Large intestine (tissue), 3 donors: ENCODE measurements around the gene AIP. TPM values are rescaled to one million over a fixed set of nuclear protein-coding genes. Genes with fewer than 3 reads are reported as not detected.
A peak's percentile ranks its signal among the peaks of the same experiment; 100 is the strongest.

Experiments used
- DNase-seq, 2 donors: peaks; one replicate each; pipeline versions ENCODE4 v3.0.0 to v3.0.0-alpha.2; 2013
- H3K27ac ChIP-seq: one replicate; pipeline ENCODE4 v1.5.1; 2013; ENCODE audit warnings: low read length
- H3K27me3 ChIP-seq: 2 replicates; pipeline ENCODE4 v1.6.1; 2013; ENCODE audit warnings: low read length; ENCODE audit not compliant: control insufficient read depth, insufficient read depth
- H3K36me3 ChIP-seq: 2 replicates; pipeline ENCODE4 v1.6.1; 2013; ENCODE audit warnings: low read length; ENCODE audit not compliant: control insufficient read depth, insufficient read depth
- H3K4me1 ChIP-seq: one replicate; pipeline ENCODE4 v1.6.1; 2013; ENCODE audit warnings: low read length; ENCODE audit not compliant: control insufficient read depth, insufficient read depth
- H3K4me3 ChIP-seq: one replicate; pipeline ENCODE4 v1.5.1; 2013; ENCODE audit warnings: low read length
- H3K9me3 ChIP-seq: one replicate; pipeline ENCODE4 v1.6.1; 2013; ENCODE audit warnings: mild to moderate bottlenecking, low read depth, low read length, moderate library complexity; ENCODE audit not compliant: control insufficient read depth
- WGBS: methylation state at CpG from one replicate; pipeline ENCODE4 v1.1.5; 2013; ENCODE audit warnings: low lambda C conversion rate; ENCODE audit not compliant: insufficient coverage; 5-methylcytosine and 5-hydroxymethylcytosine counted together
- polyA plus RNA-seq: library from polyadenylated mRNA; unstranded; fragments of 120-200 nt; gene quantifications from one replicate; pipeline ENCODE4 v1.2.1, GENCODE V29; 2013

AIP gene
- polyA plus RNA-seq, 1 donor: 48.0 TPM

DNA sequence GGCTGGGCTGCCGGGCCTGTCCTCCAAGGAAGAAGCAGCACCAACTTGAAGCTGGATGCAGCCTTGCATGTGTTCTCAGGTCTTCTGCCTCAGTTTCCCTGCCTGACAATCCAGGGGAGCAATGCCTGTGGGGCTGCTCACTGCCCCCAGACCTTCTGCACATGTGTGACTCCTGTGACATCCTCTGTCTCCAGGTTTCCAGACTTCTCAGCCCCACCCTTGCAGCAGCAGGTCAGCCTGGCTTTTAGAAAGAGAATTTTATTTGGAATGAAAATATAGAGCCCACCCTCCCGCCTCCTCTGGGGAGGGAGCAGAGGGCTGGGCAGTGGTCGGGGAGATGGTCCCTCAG is 45.0 kb upstream of the AIP start:
- WGBS: no CpG with 5 or more reads among the region's 3 CpGs
- peaks cover 13% of the 10 kb centered on the region for H3K4me1 ChIP-seq

DNA sequence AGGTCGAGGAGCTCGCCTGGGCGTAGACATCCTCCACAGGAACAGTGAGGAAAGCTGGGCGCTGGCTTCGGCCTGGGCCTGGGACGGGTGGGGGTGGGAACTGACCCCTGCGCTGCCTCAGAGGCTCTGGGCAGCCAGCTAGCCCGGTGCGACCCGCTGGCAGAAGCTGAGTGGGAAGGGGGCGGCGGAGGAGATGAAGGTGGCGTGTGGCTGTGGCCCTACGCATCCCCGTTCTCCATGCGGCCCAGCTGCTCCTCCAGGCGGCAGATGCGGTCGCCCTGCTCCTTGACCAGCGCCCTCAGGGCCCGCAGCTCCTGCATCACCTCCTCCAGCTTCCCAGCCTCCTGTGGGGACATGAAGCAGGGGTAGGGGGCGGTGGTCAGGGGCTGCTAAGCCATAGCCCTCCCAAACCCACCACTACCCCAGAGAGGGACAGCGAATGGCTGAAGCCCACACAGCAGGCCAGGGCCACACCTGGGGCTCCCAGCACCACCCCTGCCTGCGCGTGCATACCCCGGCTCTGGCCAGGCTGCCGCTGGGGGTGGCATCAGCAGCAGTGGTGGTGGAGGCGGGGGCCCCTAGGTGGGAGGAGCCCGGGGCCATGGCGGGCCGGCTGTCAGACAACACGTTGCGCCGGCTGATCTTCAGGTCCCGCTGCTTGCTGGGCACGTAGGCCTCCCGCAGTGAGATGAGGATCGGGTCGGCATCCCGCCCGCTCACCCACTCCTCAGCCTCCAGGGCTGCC is 44.5 kb upstream of the AIP start:
- Histone ChIP-seq H3K36me3 (peaks cover 76% of the 10 kb centered on the region), H3K4me1 (peaks cover 13% of the 10 kb centered on the region), H3K27ac (no peak overlapping the region), H3K27me3 (no peaks in the 10 kb centered on the region), H3K4me3 (no peak overlapping the region), H3K9me3 (no peaks in the 10 kb centered on the region)
- WGBS: no CpG with 5 or more reads among the region's 41 CpGs
- no peak for DNase-seq

More for the DNA sequence above, 45.0 kb upstream of the AIP start:
- no peak overlapping the region for H3K27ac ChIP-seq
- H3K9me3 ChIP-seq: no peaks in the 10 kb centered on the region
- DNase-seq: no peak
- peaks cover 81% of the 10 kb centered on the region for H3K36me3 ChIP-seq
- no peaks in the 10 kb centered on the region for H3K27me3 ChIP-seq
- H3K4me3 ChIP-seq: no peak overlapping the region

DNA sequence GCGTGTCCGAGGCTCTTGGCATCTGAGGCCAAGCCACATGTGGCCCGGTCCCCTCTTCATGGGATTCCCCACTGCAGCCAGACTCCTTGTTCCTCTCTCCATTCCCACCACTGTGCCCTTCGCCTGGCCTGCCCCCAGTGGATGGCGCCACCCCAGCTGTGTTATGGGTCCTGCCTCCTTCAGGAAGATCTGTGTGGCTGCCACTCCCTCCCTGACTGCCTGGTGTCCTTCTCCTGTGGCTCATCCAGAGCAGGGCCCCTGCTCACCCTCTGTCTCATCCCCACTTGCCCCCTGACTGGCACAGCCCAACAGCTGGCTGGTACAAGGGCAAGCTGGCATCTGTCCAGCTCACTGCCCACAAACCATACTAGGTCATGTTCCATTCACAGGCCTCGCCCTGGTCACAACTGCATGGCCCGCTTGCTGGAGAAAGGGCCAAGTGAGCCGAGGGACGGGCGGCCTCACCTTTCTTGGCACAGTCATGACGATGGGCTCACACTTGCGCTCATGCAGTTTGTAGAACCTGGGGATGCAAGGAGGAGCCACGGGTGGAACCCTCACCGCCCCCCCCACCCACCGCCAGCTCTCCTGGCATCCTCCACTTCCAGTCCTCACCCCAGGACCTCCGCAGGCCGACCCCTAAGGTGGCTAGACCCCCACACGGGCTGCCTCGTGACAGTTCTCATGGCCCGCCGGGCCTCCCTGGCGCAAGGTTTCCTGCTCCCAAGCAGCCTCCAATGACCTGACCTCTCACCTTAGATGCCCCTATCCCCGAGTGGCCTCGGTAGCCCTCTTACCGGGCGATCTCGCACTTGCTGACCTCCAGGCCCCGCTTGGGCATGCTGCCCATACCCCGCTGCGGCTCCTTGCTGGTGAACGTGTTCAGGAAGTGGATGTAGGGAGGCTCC is 43.3 kb upstream of the AIP start:
- Histone ChIP-seq H3K4me3 (no peak overlapping the region), H3K27ac (no peak overlapping the region)

GRCh38 chr11:67440229-67441097 is 42.4 kb upstream of the AIP start:
- no peak overlapping the region for H3K4me3 ChIP-seq
- no CpG with 5 or more reads among the region's 17 CpGs for WGBS
- no peak for DNase-seq
- no peak overlapping the region for H3K27ac ChIP-seq
- H3K4me1 ChIP-seq: peaks cover 23% of the 10 kb centered on the region
- H3K36me3 ChIP-seq: peaks cover 54% of the 10 kb centered on the region
- H3K9me3 ChIP-seq: no peaks in the 10 kb centered on the region
- H3K27me3 ChIP-seq: no peaks in the 10 kb centered on the region

More for the DNA sequence above, 43.3 kb upstream of the AIP start:
- no peaks in the 10 kb centered on the region for H3K9me3 ChIP-seq
- H3K36me3 ChIP-seq: peaks cover 63% of the 10 kb centered on the region
- no CpG with 5 or more reads among the region's 31 CpGs for WGBS
- H3K27me3 ChIP-seq: no peaks in the 10 kb centered on the region
- H3K4me1 ChIP-seq: peaks cover 19% of the 10 kb centered on the region
- DNase-seq: no peak

GRCh38 chr11:67441098-67441563 is 41.7 kb upstream of the AIP start:
- H3K36me3 ChIP-seq: peaks cover 50% of the 10 kb centered on the region
- H3K27ac ChIP-seq: no peak overlapping the region
- H3K4me1 ChIP-seq: peaks cover 23% of the 10 kb centered on the region
- no CpG with 5 or more reads among the region's 21 CpGs for WGBS
- H3K9me3 ChIP-seq: no peaks in the 10 kb centered on the region
- no peak overlapping the region for H3K4me3 ChIP-seq
- DNase-seq: no peak
- no peaks in the 10 kb centered on the region for H3K27me3 ChIP-seq

DNA sequence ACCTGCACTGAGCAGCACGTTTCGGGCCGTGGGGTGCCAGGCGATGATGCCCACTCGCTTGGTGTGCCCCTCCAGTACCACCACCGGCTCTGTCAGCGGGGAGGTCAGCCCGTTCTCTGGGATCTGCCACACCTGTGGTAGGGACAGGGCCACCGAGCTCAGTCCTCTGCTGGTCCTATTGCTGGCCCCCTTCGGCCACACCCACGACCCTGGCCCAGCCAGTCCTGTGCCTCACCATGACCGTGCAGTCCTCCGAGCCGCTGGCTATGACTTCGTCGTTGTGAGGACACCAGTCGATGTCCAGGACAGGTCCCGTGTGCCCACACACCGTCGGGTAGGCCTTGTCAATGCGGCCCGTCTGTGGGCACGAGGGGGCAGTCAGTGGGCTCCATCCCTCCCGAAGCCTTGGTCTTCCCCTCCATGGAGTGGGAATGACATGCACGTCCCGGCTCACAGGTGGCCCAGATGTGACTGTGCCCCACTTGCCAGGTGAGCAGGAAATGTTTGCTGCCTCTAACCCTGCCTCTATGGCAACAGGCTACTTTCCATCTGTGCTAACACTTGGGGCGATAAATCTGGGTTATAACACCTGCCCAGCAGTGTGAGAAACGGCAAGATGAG is 41.0 kb upstream of the AIP start:
- no peak overlapping the region for H3K4me3 ChIP-seq
- WGBS: no CpG with 5 or more reads among the region's 28 CpGs
- DNase-seq: no peak
- no peak overlapping the region for H3K27ac ChIP-seq
- H3K36me3 ChIP-seq: peaks cover 50% of the 10 kb centered on the region
- H3K27me3 ChIP-seq: no peaks in the 10 kb centered on the region
- H3K4me1 ChIP-seq: peaks cover 23% of the 10 kb centered on the region
- H3K9me3 ChIP-seq: no peaks in the 10 kb centered on the region

DNA sequence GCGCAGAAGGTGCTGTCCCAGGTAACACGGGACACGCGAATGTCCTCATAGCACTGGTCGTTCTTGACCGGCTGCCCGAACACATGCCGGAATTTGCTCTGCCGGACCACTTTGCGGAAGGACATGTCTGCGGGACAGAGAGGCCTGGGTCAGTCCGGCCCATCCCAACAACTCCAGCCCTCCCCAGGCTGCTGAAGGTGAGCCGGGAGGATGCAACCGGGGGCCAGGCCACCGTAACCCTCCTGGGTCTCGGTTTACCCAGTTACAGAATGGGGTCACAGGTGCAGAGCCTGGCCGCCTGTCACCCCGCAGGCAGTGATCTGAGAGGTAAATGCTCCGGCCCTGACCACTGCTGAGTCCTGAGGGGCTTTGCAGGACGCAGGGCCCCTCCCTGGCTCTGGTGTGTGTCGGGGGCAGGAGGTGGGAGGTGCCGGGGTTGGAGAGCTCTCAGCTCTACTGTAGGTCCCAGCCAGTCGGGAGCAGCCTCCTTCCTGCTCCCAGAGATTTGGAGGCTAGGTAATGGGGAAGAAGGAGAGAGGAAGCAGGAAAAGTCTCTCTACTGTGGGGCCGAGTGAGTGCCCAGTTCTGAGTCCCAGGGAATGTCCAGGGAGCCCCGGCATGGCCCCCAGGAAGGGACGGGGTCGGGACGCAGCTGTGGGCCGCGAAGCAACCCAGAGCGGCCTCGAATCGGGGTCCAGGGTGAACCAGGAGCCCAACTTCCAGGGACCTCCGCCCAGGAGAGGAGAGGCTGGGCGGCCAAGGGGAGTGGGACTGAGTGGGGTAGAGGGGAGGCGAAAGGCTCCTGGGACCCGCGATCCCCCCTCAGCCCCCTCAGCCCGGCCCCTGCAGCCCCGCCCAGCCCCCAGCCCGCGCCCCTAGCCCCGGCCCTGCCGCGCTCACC is 40.1 kb upstream of the AIP start:
- Histone ChIP-seq H3K27ac (peak overlapping the region; percentile 69), H3K36me3 (peaks cover 44% of the 10 kb centered on the region), H3K4me1 (peaks cover 23% of the 10 kb centered on the region), H3K27me3 (no peaks in the 10 kb centered on the region), H3K4me3 (peak overlapping the region; percentile 74), H3K9me3 (no peaks in the 10 kb centered on the region)
- peak in 1 of 2 donors; percentile 15 for DNase-seq
- WGBS: no CpG with 5 or more reads among the region's 45 CpGs

DNA sequence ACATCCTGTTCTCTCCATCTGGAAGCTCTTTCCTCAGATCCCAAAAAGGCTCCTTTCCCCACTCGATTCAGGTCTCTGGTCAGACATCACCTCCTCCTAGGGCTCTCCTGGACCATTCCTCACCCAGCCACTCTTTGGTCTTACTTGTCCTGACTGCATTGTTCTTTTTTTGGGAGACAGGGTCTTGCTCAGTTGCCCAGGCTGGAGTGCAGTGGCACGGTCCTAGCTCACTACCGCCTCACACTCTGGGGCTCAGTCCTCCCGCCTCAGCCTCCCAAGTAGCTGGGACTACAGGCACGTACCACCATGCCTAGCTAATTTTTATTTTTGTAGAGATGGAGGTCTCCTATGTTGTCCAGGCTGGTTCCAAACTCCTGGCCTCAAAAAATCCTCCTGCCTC is 37.3 kb upstream of the AIP start:
- no CpG with 5 or more reads among the region's 5 CpGs for WGBS
- H3K4me3 ChIP-seq: no peak overlapping the region
- no peaks in the 10 kb centered on the region for H3K9me3 ChIP-seq
- H3K27ac ChIP-seq: no peak overlapping the region
- no peak for DNase-seq
- H3K27me3 ChIP-seq: no peaks in the 10 kb centered on the region
- H3K36me3 ChIP-seq: peaks cover 17% of the 10 kb centered on the region
- H3K4me1 ChIP-seq: peaks cover 28% of the 10 kb centered on the region

DNA sequence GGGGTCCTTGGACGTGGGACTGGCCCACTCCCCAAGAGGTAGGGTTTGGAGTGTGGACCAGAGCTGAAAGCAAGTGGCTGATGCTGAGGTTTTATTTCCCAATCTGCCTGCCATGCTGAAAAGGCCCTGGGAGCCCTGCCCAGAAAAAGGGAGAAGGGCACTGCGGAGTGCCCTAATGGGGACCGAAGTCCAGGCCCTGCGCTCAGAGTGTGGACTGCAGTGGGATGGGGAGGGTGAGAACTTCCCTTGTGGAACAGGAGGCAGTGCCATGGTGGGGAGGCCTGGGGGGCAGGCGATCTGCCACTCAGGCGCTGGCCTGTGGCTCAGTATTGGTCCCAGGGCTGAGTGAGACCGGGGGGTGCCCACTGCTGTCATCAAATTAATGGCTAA is 34.6 kb upstream of the AIP start:
- H3K4me3 ChIP-seq: no peak overlapping the region
- H3K27ac ChIP-seq: no peak overlapping the region
- DNase-seq: no peak
- WGBS: 80% methylated on average over 1 of the region's 7 CpGs
- H3K36me3 ChIP-seq: no peaks in the 10 kb centered on the region
- H3K27me3 ChIP-seq: no peaks in the 10 kb centered on the region
- H3K4me1 ChIP-seq: peaks cover 17% of the 10 kb centered on the region
- H3K9me3 ChIP-seq: no peaks in the 10 kb centered on the region
